GM23338 (cell line): ENCODE data around the gene CDK5R1. TPM values are rescaled to one million over a fixed set of nuclear protein-coding genes. Genes with fewer than 3 reads are reported as not detected.

Source experiments
- ETS1 ChIP-seq: IDR thresholded peaks from 2 replicates; pipeline ENCODE4 v1.6.1; 2016; ENCODE audit warnings: antibody characterized with exemption
- EZH2 ChIP-seq: fragments of 200-600 bp; sonication (generic); IDR thresholded peaks from one replicate; pipeline ENCODE4 v1.8.0; 2017; ENCODE audit warnings: antibody characterized with exemption, mild to moderate bottlenecking, low read depth; ENCODE audit not compliant: unreplicated experiment
- EZH2phosphoT487 ChIP-seq: fragments of 200-600 bp; sonication (generic); IDR thresholded peaks from one replicate; pipeline ENCODE4 v1.8.1; 2018; ENCODE audit warnings: antibody characterized with exemption; ENCODE audit not compliant: unreplicated experiment
- JUNB ChIP-seq: IDR thresholded peaks from one replicate; pipeline ENCODE4 v1.6.1; 2016; ENCODE audit warnings: antibody characterized with exemption; ENCODE audit not compliant: unreplicated experiment
- NANOG ChIP-seq: IDR thresholded peaks from 2 replicates; pipeline ENCODE4 v1.6.1; 2016; ENCODE audit warnings: antibody characterized with exemption, borderline replicate concordance
- POLR2AphosphoS5 ChIP-seq: IDR thresholded peaks from 2 replicates; pipeline ENCODE4 v1.6.1; 2016; ENCODE audit warnings: antibody characterized with exemption, low read depth
- STAT1 ChIP-seq: IDR thresholded peaks from one replicate; pipeline ENCODE4 v1.6.1; 2016; ENCODE audit warnings: antibody characterized with exemption; ENCODE audit not compliant: unreplicated experiment
- ZNF114 ChIP-seq: fragments of 250-450 bp; sonication (Bioruptor Pico); IDR thresholded peaks from 2 replicates; pipeline ENCODE4 v1.5.0; 2020; ENCODE audit warnings: mild to moderate bottlenecking, moderate library complexity
- ZNF331 ChIP-seq: fragments of 250-450 bp; sonication (Bioruptor Pico); IDR thresholded peaks from 2 replicates; pipeline ENCODE4 v1.5.0; 2020; ENCODE audit warnings: low read depth, mild to moderate bottlenecking, moderate library complexity
- polyA plus RNA-seq: library from polyadenylated mRNA; unstranded; fragments of >200 nt; fragmentation: Nextera tagmentation; extraction: Ambion mirVana; gene quantifications from 2 replicates; pipeline ENCODE4 v1.2.1, GENCODE V29; 2016
- total RNA-seq: library from RNA; depleted of rRNA; stranded (reverse); fragments of >200 nt; shearing (Covaris generic); gene quantifications from 2 replicates; pipeline ENCODE4 v1.2.3, GENCODE V29; 2014
- TF ChIP-seq, protein P1 (sequence below): fragments of 250-450 bp; sonication (Bioruptor Pico); IDR thresholded peaks from 2 replicates; pipeline ENCODE4 v1.5.0; 2020; ENCODE audit warnings: mild to moderate bottlenecking, moderate library complexity
- TF ChIP-seq, protein P2 (sequence below): IDR thresholded peaks from one replicate; pipeline ENCODE4 v1.6.1; 2018; ENCODE audit warnings: antibody characterized with exemption; ENCODE audit not compliant: unreplicated experiment

CDK5R1 gene
- total and polyA plus RNA-seq, 2 experiments from 2014 or later = 4.0 to 11.6 TPM

- TF ChIP-seq, protein P1, sequence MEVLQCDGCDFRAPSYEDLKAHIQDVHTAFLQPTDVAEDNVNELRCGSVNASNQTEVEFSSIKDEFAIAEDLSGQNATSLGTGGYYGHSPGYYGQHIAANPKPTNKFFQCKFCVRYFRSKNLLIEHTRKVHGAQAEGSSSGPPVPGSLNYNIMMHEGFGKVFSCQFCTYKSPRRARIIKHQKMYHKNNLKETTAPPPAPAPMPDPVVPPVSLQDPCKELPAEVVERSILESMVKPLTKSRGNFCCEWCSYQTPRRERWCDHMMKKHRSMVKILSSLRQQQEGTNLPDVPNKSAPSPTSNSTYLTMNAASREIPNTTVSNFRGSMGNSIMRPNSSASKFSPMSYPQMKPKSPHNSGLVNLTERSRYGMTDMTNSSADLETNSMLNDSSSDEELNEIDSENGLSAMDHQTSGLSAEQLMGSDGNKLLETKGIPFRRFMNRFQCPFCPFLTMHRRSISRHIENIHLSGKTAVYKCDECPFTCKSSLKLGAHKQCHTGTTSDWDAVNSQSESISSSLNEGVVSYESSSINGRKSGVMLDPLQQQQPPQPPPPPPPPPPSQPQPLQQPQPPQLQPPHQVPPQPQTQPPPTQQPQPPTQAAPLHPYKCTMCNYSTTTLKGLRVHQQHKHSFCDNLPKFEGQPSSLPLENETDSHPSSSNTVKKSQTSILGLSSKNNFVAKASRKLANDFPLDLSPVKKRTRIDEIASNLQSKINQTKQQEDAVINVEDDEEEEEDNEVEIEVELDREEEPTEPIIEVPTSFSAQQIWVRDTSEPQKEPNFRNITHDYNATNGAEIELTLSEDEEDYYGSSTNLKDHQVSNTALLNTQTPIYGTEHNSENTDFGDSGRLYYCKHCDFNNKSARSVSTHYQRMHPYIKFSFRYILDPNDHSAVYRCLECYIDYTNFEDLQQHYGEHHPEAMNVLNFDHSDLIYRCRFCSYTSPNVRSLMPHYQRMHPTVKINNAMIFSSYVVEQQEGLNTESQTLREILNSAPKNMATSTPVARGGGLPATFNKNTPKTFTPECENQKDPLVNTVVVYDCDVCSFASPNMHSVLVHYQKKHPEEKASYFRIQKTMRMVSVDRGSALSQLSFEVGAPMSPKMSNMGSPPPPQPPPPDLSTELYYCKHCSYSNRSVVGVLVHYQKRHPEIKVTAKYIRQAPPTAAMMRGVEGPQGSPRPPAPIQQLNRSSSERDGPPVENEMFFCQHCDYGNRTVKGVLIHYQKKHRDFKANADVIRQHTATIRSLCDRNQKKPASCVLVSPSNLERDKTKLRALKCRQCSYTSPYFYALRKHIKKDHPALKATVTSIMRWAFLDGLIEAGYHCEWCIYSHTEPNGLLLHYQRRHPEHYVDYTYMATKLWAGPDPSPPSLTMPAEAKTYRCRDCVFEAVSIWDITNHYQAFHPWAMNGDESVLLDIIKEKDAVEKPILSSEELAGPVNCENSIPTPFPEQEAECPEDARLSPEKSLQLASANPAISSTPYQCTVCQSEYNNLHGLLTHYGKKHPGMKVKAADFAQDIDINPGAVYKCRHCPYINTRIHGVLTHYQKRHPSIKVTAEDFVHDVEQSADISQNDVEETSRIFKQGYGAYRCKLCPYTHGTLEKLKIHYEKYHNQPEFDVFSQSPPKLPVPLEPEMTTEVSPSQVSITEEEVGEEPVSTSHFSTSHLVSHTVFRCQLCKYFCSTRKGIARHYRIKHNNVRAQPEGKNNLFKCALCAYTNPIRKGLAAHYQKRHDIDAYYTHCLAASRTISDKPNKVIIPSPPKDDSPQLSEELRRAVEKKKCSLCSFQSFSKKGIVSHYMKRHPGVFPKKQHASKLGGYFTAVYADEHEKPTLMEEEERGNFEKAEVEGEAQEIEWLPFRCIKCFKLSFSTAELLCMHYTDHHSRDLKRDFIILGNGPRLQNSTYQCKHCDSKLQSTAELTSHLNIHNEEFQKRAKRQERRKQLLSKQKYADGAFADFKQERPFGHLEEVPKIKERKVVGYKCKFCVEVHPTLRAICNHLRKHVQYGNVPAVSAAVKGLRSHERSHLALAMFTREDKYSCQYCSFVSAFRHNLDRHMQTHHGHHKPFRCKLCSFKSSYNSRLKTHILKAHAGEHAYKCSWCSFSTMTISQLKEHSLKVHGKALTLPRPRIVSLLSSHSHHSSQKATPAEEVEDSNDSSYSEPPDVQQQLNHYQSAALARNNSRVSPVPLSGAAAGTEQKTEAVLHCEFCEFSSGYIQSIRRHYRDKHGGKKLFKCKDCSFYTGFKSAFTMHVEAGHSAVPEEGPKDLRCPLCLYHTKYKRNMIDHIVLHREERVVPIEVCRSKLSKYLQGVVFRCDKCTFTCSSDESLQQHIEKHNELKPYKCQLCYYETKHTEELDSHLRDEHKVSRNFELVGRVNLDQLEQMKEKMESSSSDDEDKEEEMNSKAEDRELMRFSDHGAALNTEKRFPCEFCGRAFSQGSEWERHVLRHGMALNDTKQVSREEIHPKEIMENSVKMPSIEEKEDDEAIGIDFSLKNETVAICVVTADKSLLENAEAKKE = no peak
- TF ChIP-seq ZNF331 (CRISPR knock-in tag) (no peak), EZH2phosphoT487 (no peak), STAT1 (no peak), ZNF114 (no peak), NANOG (no peak), ETS1 (no peak), JUNB (no peak), POLR2AphosphoS5 (no peak), EZH2 (no peak)
- TF ChIP-seq, protein P2, sequence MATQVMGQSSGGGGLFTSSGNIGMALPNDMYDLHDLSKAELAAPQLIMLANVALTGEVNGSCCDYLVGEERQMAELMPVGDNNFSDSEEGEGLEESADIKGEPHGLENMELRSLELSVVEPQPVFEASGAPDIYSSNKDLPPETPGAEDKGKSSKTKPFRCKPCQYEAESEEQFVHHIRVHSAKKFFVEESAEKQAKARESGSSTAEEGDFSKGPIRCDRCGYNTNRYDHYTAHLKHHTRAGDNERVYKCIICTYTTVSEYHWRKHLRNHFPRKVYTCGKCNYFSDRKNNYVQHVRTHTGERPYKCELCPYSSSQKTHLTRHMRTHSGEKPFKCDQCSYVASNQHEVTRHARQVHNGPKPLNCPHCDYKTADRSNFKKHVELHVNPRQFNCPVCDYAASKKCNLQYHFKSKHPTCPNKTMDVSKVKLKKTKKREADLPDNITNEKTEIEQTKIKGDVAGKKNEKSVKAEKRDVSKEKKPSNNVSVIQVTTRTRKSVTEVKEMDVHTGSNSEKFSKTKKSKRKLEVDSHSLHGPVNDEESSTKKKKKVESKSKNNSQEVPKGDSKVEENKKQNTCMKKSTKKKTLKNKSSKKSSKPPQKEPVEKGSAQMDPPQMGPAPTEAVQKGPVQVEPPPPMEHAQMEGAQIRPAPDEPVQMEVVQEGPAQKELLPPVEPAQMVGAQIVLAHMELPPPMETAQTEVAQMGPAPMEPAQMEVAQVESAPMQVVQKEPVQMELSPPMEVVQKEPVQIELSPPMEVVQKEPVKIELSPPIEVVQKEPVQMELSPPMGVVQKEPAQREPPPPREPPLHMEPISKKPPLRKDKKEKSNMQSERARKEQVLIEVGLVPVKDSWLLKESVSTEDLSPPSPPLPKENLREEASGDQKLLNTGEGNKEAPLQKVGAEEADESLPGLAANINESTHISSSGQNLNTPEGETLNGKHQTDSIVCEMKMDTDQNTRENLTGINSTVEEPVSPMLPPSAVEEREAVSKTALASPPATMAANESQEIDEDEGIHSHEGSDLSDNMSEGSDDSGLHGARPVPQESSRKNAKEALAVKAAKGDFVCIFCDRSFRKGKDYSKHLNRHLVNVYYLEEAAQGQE = no peak
These were observed 1.9 kb downstream of the CDK5R1 start (continued) for GRCh38 chr17:32488604-32489180.
